GM10248 (cell line): ENCODE results near the gene RPL13A.

Experiments used
- CTCF ChIA-PET: fragments of 300-600 bp; sonication (Branson Sonifier 250); formaldehyde crosslinking; extraction: SDS; loops from one replicate; lab custom pipeline; 2021; ENCODE audit warnings: antibody characterized with exemption; lab: Yijun Ruan, JAX
- POLR2A ChIA-PET: fragments of 350-650 bp; sonication (Branson Sonifier 250); formaldehyde crosslinking; extraction: SDS; loops from one replicate; lab custom pipeline; 2020; ENCODE audit warnings: antibody characterized with exemption; lab: Yijun Ruan, JAX
- DNase-seq: peaks from one replicate; pipeline ENCODE4 v3.0.0; 2012; ENCODE audit errors: extremely low spot score
- TF ChIP-seq, protein P1 (sequence below): IDR thresholded peaks from 2 replicates; pipeline ENCODE4 v1.5.1; 2012; ENCODE audit warnings: mild to moderate bottlenecking, low read depth; ENCODE audit errors: extremely low read depth, missing control alignments, control extremely low read depth

The RPL13A gene

DNA sequence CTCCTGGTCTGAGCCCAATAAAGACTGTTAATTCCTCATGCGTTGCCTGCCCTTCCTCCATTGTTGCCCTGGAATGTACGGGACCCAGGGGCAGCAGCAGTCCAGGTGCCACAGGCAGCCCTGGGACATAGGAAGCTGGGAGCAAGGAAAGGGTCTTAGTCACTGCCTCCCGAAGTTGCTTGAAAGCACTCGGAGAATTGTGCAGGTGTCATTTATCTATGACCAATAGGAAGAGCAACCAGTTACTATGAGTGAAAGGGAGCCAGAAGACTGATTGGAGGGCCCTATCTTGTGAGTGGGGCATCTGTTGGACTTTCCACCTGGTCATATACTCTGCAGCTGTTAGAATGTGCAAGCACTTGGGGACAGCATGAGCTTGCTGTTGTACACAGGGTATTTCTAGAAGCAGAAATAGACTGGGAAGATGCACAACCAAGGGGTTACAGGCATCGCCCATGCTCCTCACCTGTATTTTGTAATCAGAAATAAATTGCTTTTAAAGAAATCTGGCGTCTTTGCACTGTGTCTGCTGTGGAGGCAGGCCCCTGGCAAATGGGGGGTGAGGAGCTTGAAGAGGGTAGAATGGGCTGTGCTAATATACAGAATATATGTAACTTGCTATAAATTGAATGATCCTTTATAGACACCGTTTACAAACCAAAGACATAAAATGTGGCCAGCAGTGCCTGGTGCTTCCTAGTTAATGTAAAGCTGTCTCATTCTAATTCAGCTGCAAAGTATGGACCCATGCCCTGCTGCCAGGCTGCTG is 4.6 kb downstream of the RPL13A start:
- ChIA-PET POLR2A (interaction anchor here (0.9 kb wide), 2 partner anchors 15 to 184 kb away, joined by 4 to 5 read pairs; no protein-coding TSS in a partner anchor), CTCF (interaction anchor here (1.2 kb wide), 1 partner anchor 78 kb away, joined by 4 read pairs; no protein-coding TSS in a partner anchor)
- no peak for DNase-seq
- TF ChIP-seq, protein P1, sequence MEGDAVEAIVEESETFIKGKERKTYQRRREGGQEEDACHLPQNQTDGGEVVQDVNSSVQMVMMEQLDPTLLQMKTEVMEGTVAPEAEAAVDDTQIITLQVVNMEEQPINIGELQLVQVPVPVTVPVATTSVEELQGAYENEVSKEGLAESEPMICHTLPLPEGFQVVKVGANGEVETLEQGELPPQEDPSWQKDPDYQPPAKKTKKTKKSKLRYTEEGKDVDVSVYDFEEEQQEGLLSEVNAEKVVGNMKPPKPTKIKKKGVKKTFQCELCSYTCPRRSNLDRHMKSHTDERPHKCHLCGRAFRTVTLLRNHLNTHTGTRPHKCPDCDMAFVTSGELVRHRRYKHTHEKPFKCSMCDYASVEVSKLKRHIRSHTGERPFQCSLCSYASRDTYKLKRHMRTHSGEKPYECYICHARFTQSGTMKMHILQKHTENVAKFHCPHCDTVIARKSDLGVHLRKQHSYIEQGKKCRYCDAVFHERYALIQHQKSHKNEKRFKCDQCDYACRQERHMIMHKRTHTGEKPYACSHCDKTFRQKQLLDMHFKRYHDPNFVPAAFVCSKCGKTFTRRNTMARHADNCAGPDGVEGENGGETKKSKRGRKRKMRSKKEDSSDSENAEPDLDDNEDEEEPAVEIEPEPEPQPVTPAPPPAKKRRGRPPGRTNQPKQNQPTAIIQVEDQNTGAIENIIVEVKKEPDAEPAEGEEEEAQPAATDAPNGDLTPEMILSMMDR = no peak

DNA sequence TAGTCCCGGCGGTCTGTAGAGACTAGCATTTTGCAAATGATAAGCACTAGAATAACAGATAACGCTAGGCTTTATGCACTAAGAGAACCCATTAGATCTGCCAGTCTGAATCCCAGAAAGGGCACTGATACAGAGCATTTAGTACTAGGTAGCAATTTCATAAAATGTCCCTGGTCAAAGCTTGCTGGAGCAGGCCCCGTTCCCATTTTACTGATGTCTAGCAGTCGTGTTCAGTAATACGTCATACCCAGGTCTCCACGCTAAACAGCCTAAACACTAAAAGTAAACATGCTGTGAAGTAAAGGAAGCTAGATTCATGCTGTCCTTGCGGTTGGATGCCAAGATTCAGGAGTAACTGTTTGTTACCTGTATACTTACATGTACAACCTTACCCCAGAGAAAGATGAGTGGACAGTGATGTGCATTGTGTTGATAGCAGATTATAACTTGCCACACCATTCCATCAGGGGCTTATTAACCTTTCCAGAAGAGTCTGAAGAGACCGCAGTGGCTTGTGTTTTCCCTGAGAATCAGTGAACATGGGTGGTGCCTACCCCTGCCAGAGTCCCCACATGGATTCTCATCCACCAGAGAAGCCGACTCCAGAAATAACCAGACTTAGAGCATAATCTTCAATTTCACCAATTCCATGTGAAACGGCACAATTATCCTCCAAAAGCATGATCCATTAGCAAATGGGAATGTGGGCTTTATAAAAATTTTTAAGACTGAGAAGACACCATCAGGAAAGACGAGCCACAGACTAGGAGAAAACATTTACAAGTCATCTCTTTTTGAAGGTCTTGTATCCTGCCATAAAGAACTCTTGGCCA is 5.4 kb downstream of the RPL13A start:
- ChIA-PET CTCF (interaction anchor here (1.2 to 1.4 kb wide), 2 partner anchors 19 to 78 kb away, joined by 3 to 4 read pairs; partner anchors contain the start of gene FLT3LG), POLR2A (interaction anchor here (0.9 kb wide), 2 partner anchors 16 to 184 kb away, joined by 4 to 5 read pairs; no protein-coding TSS in a partner anchor)
- DNase-seq = no peak
- TF ChIP-seq, protein P1 = no peak

DNA sequence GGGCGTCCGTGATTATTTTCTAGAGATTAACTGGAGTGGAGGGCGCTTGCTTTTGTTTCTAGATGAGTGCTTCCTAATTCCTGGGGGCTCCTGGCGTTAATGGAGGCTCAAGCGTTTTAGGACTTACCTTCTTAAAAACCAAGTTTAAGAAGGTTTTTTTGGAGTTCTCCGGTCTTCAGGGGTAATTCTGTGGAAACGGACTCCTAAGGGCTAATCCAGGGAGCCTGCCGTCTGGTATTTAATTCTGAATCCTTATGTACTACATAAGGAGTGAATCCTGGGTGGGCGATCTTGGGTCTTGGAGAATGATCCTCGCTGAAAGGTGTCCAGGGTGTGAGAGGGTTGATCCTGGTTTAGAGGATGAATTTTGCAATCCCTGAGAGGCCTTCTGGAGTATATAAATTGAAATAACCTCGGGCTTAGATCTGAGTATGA is 9.2 kb downstream of the RPL13A start:
- TF ChIP-seq, protein P1 = no peak
- ChIA-PET POLR2A (interaction anchor here (0.6 kb wide), 1 partner anchor 18 kb away, joined by 3 read pairs; no protein-coding TSS in a partner anchor), CTCF (no interaction called here)
- DNase-seq = no peak

DNA sequence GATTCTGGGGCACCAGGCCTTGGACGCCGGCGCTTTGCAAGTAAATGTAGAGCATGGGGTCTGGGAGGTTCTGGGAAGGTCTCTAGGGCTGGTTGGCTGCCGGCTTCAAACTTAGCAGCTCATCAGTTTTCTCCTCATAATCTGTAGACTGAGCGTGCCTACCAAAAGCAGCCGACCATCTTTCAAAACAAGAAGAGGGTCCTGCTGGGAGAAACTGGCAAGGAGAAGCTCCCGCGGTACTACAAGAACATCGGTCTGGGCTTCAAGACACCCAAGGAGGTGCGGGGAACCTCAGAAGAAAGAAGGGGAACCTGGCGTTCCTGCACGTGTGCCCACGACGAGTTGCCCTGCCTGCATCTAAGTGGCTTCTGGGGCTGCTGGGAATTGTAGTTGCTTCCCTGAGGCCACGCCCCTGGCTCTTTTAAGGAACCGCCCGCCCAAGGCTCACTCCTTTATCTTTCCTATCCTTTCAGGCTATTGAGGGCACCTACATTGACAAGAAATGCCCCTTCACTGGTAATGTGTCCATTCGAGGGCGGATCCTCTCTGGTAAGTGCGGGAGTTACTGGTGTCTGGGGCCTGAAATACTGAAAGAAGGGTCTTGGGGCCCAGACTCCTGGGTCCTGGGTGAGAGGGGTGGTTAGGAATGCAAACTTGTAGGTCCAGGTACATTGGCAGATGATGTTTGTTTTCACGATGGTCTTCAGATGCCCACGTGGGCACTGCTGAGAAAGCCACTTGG is 9.8 kb downstream of the RPL13A start:
- DNase-seq = peak; percentile 56
- ChIA-PET POLR2A (no interaction called here), CTCF (interaction anchor here (1.0 kb wide), 1 partner anchor 9 kb away, joined by 3 read pairs; no protein-coding TSS in a partner anchor)
- TF ChIP-seq, protein P1 = no peak

DNA sequence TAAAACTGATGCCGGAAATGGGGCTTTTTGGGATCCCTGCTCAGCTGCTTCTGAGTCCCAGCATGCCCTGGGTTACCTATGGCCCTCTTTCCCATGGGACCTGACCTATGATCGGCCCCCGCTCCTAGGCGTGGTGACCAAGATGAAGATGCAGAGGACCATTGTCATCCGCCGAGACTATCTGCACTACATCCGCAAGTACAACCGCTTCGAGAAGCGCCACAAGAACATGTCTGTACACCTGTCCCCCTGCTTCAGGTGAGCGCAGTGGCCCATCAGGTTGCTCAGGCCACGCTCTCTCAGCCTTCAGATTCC is 10.3 kb downstream of the RPL13A start:
- no peak for DNase-seq
- TF ChIP-seq, protein P1 = no peak
- POLR2A ChIA-PET = no interaction called here
- CTCF ChIA-PET = interaction anchor here (1.0 kb wide), 1 partner anchor 9 kb away, joined by 3 read pairs; no protein-coding TSS in a partner anchor
